MCF 10A (cell line): Measurements from ENCODE around the gene ECEL1. TPM values are rescaled to one million over a fixed set of nuclear protein-coding genes. Genes with fewer than 3 reads are reported as not detected.

Experiments used
- BruUV-seq: library from RNA; stranded (reverse); fragments of 400-500 nt; replicated peaks from 2 replicates; lab custom pipeline; 2021; lab: Mats Ljungman, UMichigan
- CTCF ChIA-PET: fragments of 300-600 bp; sonication (Branson Sonifier 250); formaldehyde crosslinking; extraction: SDS; loops from one replicate; lab custom pipeline; 2021; ENCODE audit warnings: antibody characterized with exemption, inconsistent platforms; lab: Yijun Ruan, JAX
- POLR2A ChIA-PET: fragments of 300-600, 350-650 bp; sonication (Branson Sonifier 250); formaldehyde crosslinking; extraction: SDS; loops from one replicate; lab custom pipeline; 2020; ENCODE audit warnings: antibody characterized with exemption, inconsistent platforms; lab: Yijun Ruan, JAX
- DNase-seq: peaks from one replicate; pipeline ENCODE4 v3.0.0-alpha.2; 2018; ENCODE audit not compliant: unreplicated experiment
- H3K27ac Mint-ChIP-seq: one replicate; pipeline ENCODE4 v1.8.0; 2022; ENCODE audit warnings: mild to moderate bottlenecking, low read depth, mixed read lengths; ENCODE audit not compliant: unreplicated experiment
- H3K27me3 Mint-ChIP-seq: one replicate; pipeline ENCODE4 v1.8.0; 2022; ENCODE audit warnings: mixed read lengths; ENCODE audit not compliant: insufficient read depth, unreplicated experiment
- H3K36me3 Mint-ChIP-seq: one replicate; pipeline ENCODE4 v1.8.0; 2022; ENCODE audit warnings: mild to moderate bottlenecking, moderate library complexity, mixed read lengths; ENCODE audit not compliant: insufficient read depth, unreplicated experiment
- H3K4me1 Mint-ChIP-seq: one replicate; pipeline ENCODE4 v1.8.0; 2022; ENCODE audit warnings: mixed read lengths; ENCODE audit not compliant: insufficient read depth, unreplicated experiment
- H3K4me3 Mint-ChIP-seq: one replicate; pipeline ENCODE4 v1.8.0; 2022; ENCODE audit warnings: mild to moderate bottlenecking, moderate library complexity, mixed read lengths; ENCODE audit not compliant: unreplicated experiment
- H3K9me3 Mint-ChIP-seq: one replicate; pipeline ENCODE4 v1.8.0; 2022; ENCODE audit warnings: mixed read lengths; ENCODE audit not compliant: unreplicated experiment
- intact Hi-C: fragments of 100-400 bp; cut with micrococcal nuclease; formaldehyde crosslinking; loops from 2 replicates; pipeline ENCODE4 v1.14.1; 2022
- total RNA-seq: library from RNA; stranded (reverse); gene quantifications from 2 replicates; pipeline ENCODE4 v1.2.3, GENCODE V29; 2022
- TF ChIP-seq, protein P1 (sequence below): fragments of 200-600 bp; IDR thresholded peaks from one replicate; pipeline ENCODE4 v1.8.0; 2022; ENCODE audit warnings: antibody characterized with exemption, mild to moderate bottlenecking; ENCODE audit not compliant: unreplicated experiment

ECEL1 gene
- total RNA-seq, 1 experiment from 2014 or later: not detected

DNA sequence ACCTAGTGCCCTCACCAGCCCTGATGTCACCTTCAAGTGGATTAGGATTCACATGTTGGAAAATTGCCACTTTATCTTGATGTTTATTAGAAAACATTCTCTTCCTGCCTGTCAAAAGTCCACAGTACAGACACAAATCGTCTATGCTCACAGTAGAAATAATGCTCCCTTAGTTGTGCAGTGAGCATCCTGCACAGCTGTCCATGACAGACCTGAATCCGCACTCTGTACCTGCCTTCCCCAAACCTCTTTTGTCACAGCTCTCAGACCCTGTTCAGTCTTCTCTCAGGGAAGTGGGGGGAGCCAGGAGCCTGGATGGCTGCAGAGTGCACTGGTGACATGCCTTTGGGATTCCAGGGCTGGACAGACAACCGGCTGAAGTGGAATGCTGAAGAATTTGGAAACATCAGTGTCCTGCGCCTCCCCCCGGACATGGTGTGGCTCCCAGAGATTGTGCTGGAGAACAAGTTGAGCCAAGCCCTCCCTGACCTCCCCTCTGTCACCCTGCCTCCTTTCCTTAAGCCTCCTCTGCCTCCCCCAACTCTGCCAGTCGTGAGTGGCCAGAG, 40.4 kb upstream of the ECEL1 start:
- no peak for DNase-seq
- BruUV-seq: no TSS peak
- TF ChIP-seq, protein P1, sequence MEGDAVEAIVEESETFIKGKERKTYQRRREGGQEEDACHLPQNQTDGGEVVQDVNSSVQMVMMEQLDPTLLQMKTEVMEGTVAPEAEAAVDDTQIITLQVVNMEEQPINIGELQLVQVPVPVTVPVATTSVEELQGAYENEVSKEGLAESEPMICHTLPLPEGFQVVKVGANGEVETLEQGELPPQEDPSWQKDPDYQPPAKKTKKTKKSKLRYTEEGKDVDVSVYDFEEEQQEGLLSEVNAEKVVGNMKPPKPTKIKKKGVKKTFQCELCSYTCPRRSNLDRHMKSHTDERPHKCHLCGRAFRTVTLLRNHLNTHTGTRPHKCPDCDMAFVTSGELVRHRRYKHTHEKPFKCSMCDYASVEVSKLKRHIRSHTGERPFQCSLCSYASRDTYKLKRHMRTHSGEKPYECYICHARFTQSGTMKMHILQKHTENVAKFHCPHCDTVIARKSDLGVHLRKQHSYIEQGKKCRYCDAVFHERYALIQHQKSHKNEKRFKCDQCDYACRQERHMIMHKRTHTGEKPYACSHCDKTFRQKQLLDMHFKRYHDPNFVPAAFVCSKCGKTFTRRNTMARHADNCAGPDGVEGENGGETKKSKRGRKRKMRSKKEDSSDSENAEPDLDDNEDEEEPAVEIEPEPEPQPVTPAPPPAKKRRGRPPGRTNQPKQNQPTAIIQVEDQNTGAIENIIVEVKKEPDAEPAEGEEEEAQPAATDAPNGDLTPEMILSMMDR: no peak
- ChIA-PET CTCF (no interaction called here), POLR2A (no interaction called here)
- Mint-ChIP-seq H3K36me3 (no peaks in the 10 kb centered on the region), H3K27ac (no peak overlapping the region), H3K27me3 (peaks cover 7% of the 10 kb centered on the region), H3K4me3 (no peak overlapping the region), H3K9me3 (no peaks in the 10 kb centered on the region), H3K4me1 (peaks cover 5% of the 10 kb centered on the region)
- intact Hi-C loops: no loop called here

DNA sequence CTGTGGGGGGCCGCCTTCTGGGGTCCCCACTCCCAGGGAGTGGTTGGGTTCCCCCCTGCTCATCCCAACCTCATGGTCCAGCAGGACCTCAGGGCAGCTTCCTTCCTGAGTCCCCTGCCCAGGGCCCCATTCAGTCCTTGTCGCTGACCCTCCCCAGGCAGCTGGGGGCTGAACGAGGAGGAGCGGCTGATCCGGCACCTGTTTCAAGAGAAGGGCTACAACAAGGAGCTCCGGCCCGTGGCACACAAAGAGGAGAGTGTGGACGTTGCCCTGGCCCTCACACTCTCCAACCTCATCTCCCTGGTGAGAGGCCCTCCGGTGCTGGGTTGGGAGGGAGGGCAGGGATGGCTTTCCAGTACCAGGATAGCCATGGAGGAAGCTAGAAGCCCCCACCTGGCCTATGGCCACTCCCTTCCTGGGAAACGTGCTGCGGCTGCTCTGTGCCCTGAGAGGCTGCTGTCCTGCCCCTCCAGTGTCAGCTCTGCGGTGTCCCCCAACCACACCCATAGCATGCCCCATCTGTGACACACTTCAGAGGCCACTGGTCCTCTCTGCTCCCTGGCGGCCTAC, 38.8 kb upstream of the ECEL1 start:
- intact Hi-C loops: no loop called here
- Mint-ChIP-seq H3K36me3 (no peaks in the 10 kb centered on the region), H3K27me3 (peaks cover 11% of the 10 kb centered on the region), H3K9me3 (no peaks in the 10 kb centered on the region), H3K4me1 (peaks cover 5% of the 10 kb centered on the region), H3K4me3 (no peak overlapping the region), H3K27ac (no peak overlapping the region)
- DNase-seq: no peak
- TF ChIP-seq, protein P1: no peak
- ChIA-PET CTCF (interaction anchor here (0.6 kb wide), 1 partner anchor 202 kb away, joined by 3 read pairs; no protein-coding TSS in a partner anchor), POLR2A (no interaction called here)
- BruUV-seq: no TSS peak

DNA sequence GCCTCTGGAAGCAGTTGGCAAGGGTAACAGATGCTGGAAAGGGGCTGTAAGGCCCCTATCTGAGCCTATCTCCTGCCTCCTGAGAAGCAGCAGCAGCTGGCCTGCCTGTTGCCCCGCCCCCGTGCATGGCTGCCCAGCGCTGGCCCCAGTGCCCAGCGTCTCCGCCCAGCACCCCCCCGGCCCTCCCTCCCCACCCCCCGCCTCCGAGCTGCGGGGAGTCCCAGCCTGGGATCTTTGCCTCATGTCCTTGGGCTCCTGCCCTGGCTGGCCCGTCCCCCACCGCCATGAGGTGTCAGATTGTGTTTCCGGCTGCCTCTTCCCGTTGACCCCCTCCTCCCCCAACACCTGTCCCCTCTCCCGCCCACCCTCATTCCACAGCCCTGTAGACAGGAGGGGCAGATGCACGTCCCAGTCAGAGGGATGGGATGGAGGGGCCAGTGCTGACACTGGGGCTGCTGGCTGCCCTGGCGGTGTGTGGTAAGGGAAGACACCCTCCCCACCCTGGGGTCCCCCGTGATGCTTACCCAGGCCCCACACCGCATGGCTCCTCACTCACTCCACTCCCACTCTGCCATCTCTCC, 38.2 kb upstream of the ECEL1 start, which contains the start of gene CHRND:
Gene CHRND, plus strand, starts transcription at position 370 of the 581 bp plus-strand sequence. Its CDS starts 56 bp downstream, at position 426.
- ChIA-PET CTCF (no interaction called here), POLR2A (no interaction called here)
- BruUV-seq: no TSS peak
- TF ChIP-seq, protein P1: no peak
- no peak within 1 kb of the TSS for H3K4me3 Mint-ChIP-seq
- H3K27me3 Mint-ChIP-seq: peaks cover 11% of the 10 kb centered on the region
- intact Hi-C loops: no loop called here
- no peaks in the 10 kb centered on the region for H3K36me3 Mint-ChIP-seq
- no peak within 1 kb of the TSS for H3K27ac Mint-ChIP-seq
- DNase-seq: no peak
- H3K4me1 Mint-ChIP-seq: peaks cover 5% of the 10 kb centered on the region
- H3K9me3 Mint-ChIP-seq: no peaks in the 10 kb centered on the region

DNA sequence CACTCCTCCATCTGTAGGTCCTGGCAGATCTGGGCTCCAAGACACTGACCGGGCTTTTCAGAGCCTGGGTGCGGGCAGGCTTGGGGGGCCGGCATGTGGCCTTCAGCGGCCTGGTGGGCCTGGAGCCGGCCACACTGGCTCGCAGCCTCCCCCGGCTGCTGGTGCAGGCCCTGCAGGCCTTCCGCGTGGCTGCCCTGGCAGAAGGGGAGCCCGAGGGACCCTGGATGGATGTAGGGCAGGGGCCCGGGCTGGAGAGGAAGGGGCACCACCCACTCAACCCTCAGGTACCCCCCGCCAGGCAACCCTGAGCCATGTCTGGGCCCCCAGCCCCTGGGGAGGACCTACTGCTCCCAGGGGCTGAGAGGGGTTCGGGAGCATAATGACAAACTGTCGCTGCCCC, 37.6 kb upstream of the ECEL1 start:
- TF ChIP-seq, protein P1: no peak
- peaks cover 11% of the 10 kb centered on the region for H3K27me3 Mint-ChIP-seq
- H3K4me3 Mint-ChIP-seq: no peak overlapping the region
- peaks cover 5% of the 10 kb centered on the region for H3K4me1 Mint-ChIP-seq
- no TSS peak for BruUV-seq
- CTCF ChIA-PET: no interaction called here
- no peak overlapping the region for H3K27ac Mint-ChIP-seq
- POLR2A ChIA-PET: no interaction called here
- no peaks in the 10 kb centered on the region for H3K36me3 Mint-ChIP-seq
- intact Hi-C loops: no loop called here
- no peaks in the 10 kb centered on the region for H3K9me3 Mint-ChIP-seq
- DNase-seq: no peak
